Caco-2 (cell line): ENCODE results near the gene GNB1. TPM values are rescaled to one million over a fixed set of nuclear protein-coding genes. Genes with fewer than 3 reads are reported as not detected.

ENCODE experiments used
- BruUV-seq: library from RNA; stranded (reverse); fragments of 400-500 nt; replicated peaks from 2 replicates; lab custom pipeline; 2021; lab: Mats Ljungman, UMichigan
- CTCF ChIA-PET: fragments of 300-600 bp; sonication (Branson Sonifier 250); formaldehyde crosslinking; loops from one replicate; lab custom pipeline; 2022; ENCODE audit warnings: antibody characterized with exemption; lab: Charles Lee
- POLR2A ChIA-PET: fragments of 300-600 bp; sonication (Branson Sonifier 250); formaldehyde crosslinking; loops from one replicate; lab custom pipeline; 2022; ENCODE audit warnings: antibody characterized with exemption; lab: Charles Lee
- DNase-seq, 2 experiments: peaks; one replicate each; pipeline versions ENCODE4 v3.0.0 to v3.0.0-alpha.2; 2020 to 2022
- H3K27me3 ChIP-seq: replicated peaks from 2 replicates; pipeline ENCODE4 v1.6.0; 2011; ENCODE audit warnings: low read length; ENCODE audit not compliant: control insufficient read depth, insufficient read depth
- H3K36me3 ChIP-seq: 2 replicates; pipeline ENCODE4 v1.5.1; 2011; ENCODE audit warnings: low read length; ENCODE audit not compliant: control insufficient read depth, insufficient read depth
- H3K4me1 ChIP-seq: fragments of 250-450 bp; sonication (Bioruptor Pico); 2 replicates; pipeline ENCODE4 v1.5.1; 2020; ENCODE audit warnings: mild to moderate bottlenecking
- H3K4me3 ChIP-seq: 2 replicates; pipeline ENCODE4 v1.5.1; 2011; ENCODE audit warnings: low read depth, mild to moderate bottlenecking, control low read depth, low read length
- H3K9me3 ChIP-seq: fragments of 250-450 bp; sonication (Bioruptor Pico); 2 replicates; pipeline ENCODE4 v1.5.1; 2020; ENCODE audit warnings: mild to moderate bottlenecking, moderate library complexity
- H3K27ac Mint-ChIP-seq: one replicate; pipeline ENCODE4 v1.8.0; 2022; ENCODE audit warnings: mixed read lengths; ENCODE audit not compliant: unreplicated experiment
- H3K27me3 Mint-ChIP-seq: one replicate; pipeline ENCODE4 v1.8.0; 2022; ENCODE audit warnings: mixed read lengths; ENCODE audit not compliant: insufficient read depth, unreplicated experiment
- H3K36me3 Mint-ChIP-seq: one replicate; pipeline ENCODE4 v1.8.0; 2022; ENCODE audit warnings: mild to moderate bottlenecking, mixed read lengths; ENCODE audit not compliant: insufficient read depth, unreplicated experiment
- H3K4me1 Mint-ChIP-seq: one replicate; pipeline ENCODE4 v1.8.0; 2022; ENCODE audit warnings: low read depth, mixed read lengths; ENCODE audit not compliant: unreplicated experiment
- H3K4me3 Mint-ChIP-seq: one replicate; pipeline ENCODE4 v1.8.0; 2022; ENCODE audit warnings: mild to moderate bottlenecking, moderate library complexity, mixed read lengths; ENCODE audit not compliant: unreplicated experiment
- H3K9me3 Mint-ChIP-seq: one replicate; pipeline ENCODE4 v1.8.0; 2022; ENCODE audit warnings: mixed read lengths; ENCODE audit not compliant: unreplicated experiment
- CTCF ChIP-seq, 2 experiments: fragments of 200-600 bp in 1 of 2; IDR thresholded peaks; 1 replicate in 1 of 2; 2 replicates in 1 of 2; pipeline versions ENCODE4 v1.5.1 to v1.8.0; 2011 to 2022; ENCODE audit warnings: antibody characterized with exemption in 1 of 2, control low read depth in 1 of 2, inconsistent platforms in 1 of 2, low read depth in 1 of 2, low read length in 1 of 2, mild to moderate bottlenecking in 1 of 2, moderate library complexity in 1 of 2; ENCODE audit not compliant: insufficient read depth in 1 of 2, severe bottlenecking in 1 of 2, unreplicated experiment in 1 of 2
- intact Hi-C: fragments of 100-400 bp; cut with micrococcal nuclease; formaldehyde crosslinking; loops from one replicate; pipeline ENCODE4 v1.10.0; 2022; ENCODE audit not compliant: unreplicated experiment
- total RNA-seq: library from RNA; stranded (reverse); gene quantifications from 2 replicates; pipeline ENCODE4 v1.2.3, GENCODE V29; 2022

Gene GNB1
- total RNA-seq, 1 experiment from 2014 or later = 301 TPM

- BruUV-seq = no TSS peak
- CTCF ChIA-PET = no interaction called here
Observed at GRCh38 chr1:1826356-1827088, 64.4 kb downstream of the GNB1 start.

GRCh38 chr1:1825217-1825616 lies 65.7 kb downstream of the GNB1 start:
- no peak overlapping the region for H3K27ac Mint-ChIP-seq
- intact Hi-C loops = no loop called here
- H3K4me3 ChIP-seq = no peak overlapping the region
- no peaks in the 10 kb centered on the region for H3K4me1 ChIP-seq
- TF ChIP-seq CTCF (IDR thresholded peaks at IDR 0.05; ENCODE audit: insufficient read depth in 1 of 2, low read depth in 1 of 2, low read length in 1 of 2, severe bottlenecking in 1 of 2, unreplicated experiment in 1 of 2) = no peak
- DNase-seq = no peak
- CTCF ChIA-PET = interaction anchor here (0.7 kb wide), 1 partner anchor 45 kb away, joined by 3 read pairs; no protein-coding TSS in a partner anchor
- no peaks in the 10 kb centered on the region for H3K4me1 Mint-ChIP-seq
- POLR2A ChIA-PET = no interaction called here
- no peaks in the 10 kb centered on the region for H3K27me3 ChIP-seq
- H3K36me3 Mint-ChIP-seq = peaks cover 58% of the 10 kb centered on the region
- no peaks in the 10 kb centered on the region for H3K27me3 Mint-ChIP-seq
- H3K4me3 Mint-ChIP-seq = no peak overlapping the region
- no peaks in the 10 kb centered on the region for H3K9me3 Mint-ChIP-seq
- no peaks in the 10 kb centered on the region for H3K9me3 ChIP-seq
- H3K36me3 ChIP-seq = 0 out of 2 replicates have a peak, but pooled peaks cover 1% of the 10 kb centered on the region
- no TSS peak for BruUV-seq

More at GRCh38 chr1:1826356-1827088, 64.4 kb downstream of the GNB1 start:
- Mint-ChIP-seq H3K9me3 (no peaks in the 10 kb centered on the region), H3K27ac (no peak overlapping the region), H3K27me3 (no peaks in the 10 kb centered on the region), H3K36me3 (peaks cover 59% of the 10 kb centered on the region), H3K4me1 (no peaks in the 10 kb centered on the region), H3K4me3 (no peak overlapping the region)
- no peaks in the 10 kb centered on the region for H3K9me3 ChIP-seq
- DNase-seq = no peak
- intact Hi-C loops = no loop called here
- POLR2A ChIA-PET = interaction anchor here (0.8 kb wide), 1 partner anchor 83 kb away, joined by 3 read pairs; no protein-coding TSS in a partner anchor
- H3K36me3 ChIP-seq = 0 out of 2 replicates have a peak, but pooled peaks cover 1% of the 10 kb centered on the region
- no peaks in the 10 kb centered on the region for H3K27me3 ChIP-seq
- no peak for TF ChIP-seq CTCF (IDR thresholded peaks at IDR 0.05; ENCODE audit: insufficient read depth in 1 of 2, low read depth in 1 of 2, low read length in 1 of 2, severe bottlenecking in 1 of 2, unreplicated experiment in 1 of 2)
- H3K4me1 ChIP-seq = no peaks in the 10 kb centered on the region
- no peak overlapping the region for H3K4me3 ChIP-seq

DNA sequence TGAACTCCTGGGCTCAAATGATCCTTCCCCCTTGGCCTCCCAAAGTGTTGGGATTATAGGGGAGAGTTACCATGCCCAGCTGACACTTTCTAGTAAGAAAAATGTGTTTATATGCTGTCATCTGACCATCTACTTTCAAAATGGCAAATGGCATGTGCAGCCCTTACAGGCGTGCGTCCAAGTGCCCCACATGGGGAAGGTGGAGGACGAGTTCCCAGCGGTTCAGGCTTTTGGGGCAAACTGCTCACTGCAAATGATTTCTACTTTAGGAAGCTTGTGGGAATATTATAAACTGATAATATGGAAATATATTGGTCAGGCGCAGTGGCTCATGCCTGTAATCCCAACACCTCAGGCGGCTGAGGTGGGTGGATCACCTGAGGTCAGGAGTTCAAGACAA lies 71.1 kb downstream of the GNB1 start:
- intact Hi-C loops = no loop called here
- no peak overlapping the region for H3K4me3 Mint-ChIP-seq
- H3K27me3 Mint-ChIP-seq = no peaks in the 10 kb centered on the region
- Histone ChIP-seq H3K4me3 (no peak overlapping the region), H3K27me3 (no peaks in the 10 kb centered on the region), H3K9me3 (no peaks in the 10 kb centered on the region), H3K4me1 (no peaks in the 10 kb centered on the region), H3K36me3 (peaks cover 1% of the 10 kb centered on the region; the same call in 1 of the 2 replicates)
- POLR2A ChIA-PET = no interaction called here
- no peak overlapping the region for H3K27ac Mint-ChIP-seq
- no TSS peak for BruUV-seq
- peaks cover 61% of the 10 kb centered on the region for H3K36me3 Mint-ChIP-seq
- H3K4me1 Mint-ChIP-seq = peaks cover 6% of the 10 kb centered on the region
- no peaks in the 10 kb centered on the region for H3K9me3 Mint-ChIP-seq
- no peak for DNase-seq
- TF ChIP-seq CTCF (IDR thresholded peaks at IDR 0.05; ENCODE audit: insufficient read depth in 1 of 2, low read depth in 1 of 2, low read length in 1 of 2, severe bottlenecking in 1 of 2, unreplicated experiment in 1 of 2) = no peak
- CTCF ChIA-PET = no interaction called here
